Measurements from ENCODE around the gene CYP2A6.
"Not testable (repeated sequence)": the region's sequence is repeated elsewhere in the genome, so short reads cannot be mapped to it uniquely, and the experiment has no call there.

The CYP2A6 gene

DNA sequence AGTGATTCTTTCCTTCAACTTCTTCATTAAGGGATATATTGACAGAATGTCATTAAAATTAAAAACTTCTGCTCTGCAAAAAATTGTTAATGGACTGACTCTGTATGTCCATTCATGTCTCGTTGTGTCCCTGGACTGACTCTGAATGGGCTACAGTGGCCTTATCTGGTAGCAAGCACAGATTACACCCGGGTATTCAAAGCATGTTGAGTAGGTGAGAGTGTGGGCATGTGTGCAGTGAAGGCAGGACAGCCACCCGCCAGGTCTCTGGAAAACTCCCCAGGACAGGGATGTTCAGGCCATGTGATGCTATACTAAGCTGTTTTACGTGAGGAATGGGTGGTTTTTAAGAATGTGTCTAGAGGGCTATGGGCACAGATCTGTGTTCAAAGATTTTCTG lies 24.6 kb upstream of the CYP2A6 start:
- H3K27me3 ChIP-seq (ENCODE audit: control insufficient read depth in 1 of 2, insufficient read depth in 2 of 2, low read length in 2 of 2); H3K27ac ChIP-seq (ENCODE audit: low read depth, low read length); H3K4me3 ChIP-seq (ENCODE audit: low read depth in 1 of 2, low read length in 2 of 2); H3K36me3 ChIP-seq (ENCODE audit: insufficient read depth, low read length); H3K4me1 ChIP-seq (ENCODE audit: insufficient read depth, low read length); H3K9ac ChIP-seq (ENCODE audit: low read length); H3K9me3 ChIP-seq (ENCODE audit: low read length): not testable (repeated sequence)

DNA sequence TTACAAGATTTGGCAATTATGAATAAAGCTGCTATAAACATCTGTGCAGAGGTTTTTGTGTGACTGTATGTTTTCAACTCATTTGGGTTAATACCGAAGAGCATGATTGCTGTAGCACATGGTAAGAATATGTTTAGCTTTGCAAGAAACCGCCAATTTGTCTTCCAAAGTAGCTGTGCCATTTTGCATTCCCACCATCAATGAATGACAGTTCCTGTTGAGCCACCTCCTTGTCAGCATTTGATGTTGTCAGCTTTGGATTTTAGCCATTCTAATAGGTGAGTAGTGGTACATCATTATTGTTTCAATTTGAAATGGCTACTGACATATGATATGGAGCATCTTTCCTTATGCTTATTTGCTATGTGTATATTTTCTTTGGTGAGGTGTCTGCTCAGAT lies 23.6 kb upstream of the CYP2A6 start:
- H3K36me3 ChIP-seq (ENCODE audit: insufficient read depth, low read length); H3K4me1 ChIP-seq (ENCODE audit: insufficient read depth, low read length); H3K9me3 ChIP-seq (ENCODE audit: low read length); H3K4me3 ChIP-seq (ENCODE audit: low read depth in 1 of 2, low read length in 2 of 2); H3K9ac ChIP-seq (ENCODE audit: low read length); H3K27me3 ChIP-seq (ENCODE audit: control insufficient read depth in 1 of 2, insufficient read depth in 2 of 2, low read length in 2 of 2); H3K27ac ChIP-seq (ENCODE audit: low read depth, low read length): not testable (repeated sequence)

DNA sequence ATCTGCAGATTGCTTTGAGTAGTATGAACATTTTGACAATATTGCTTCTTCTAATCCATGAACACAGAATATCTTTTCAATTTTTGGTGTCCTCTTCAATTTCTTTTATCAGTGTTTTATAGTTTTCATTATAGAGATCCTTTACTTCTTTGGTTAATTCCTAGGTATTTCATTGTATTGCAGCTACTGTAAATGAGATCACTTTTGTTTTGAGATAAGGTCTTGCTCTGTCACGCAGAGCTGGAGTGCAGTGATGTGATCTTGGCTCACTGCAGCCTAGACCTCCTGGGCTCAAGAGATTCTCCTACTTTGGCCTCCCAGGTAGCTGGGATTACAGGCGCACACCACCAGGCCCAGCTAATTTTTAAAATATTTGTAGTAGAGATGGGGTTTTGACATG lies 22.0 kb upstream of the CYP2A6 start:
- Histone ChIP-seq H3K4me1 (ENCODE audit: insufficient read depth, low read length) (no peaks in the 10 kb centered on the region), H3K4me3 (ENCODE audit: low read depth in 1 of 2, low read length in 2 of 2) (no peak overlapping the region), H3K36me3 (ENCODE audit: insufficient read depth, low read length) (no peaks in the 10 kb centered on the region), H3K27ac (ENCODE audit: low read depth, low read length) (no peak overlapping the region), H3K9me3 (ENCODE audit: low read length) (no peaks in the 10 kb centered on the region), H3K9ac (ENCODE audit: low read length) (no peak overlapping the region), H3K27me3 (ENCODE audit: control insufficient read depth in 1 of 2, insufficient read depth in 2 of 2, low read length in 2 of 2) (no peaks in the 10 kb centered on the region)

DNA sequence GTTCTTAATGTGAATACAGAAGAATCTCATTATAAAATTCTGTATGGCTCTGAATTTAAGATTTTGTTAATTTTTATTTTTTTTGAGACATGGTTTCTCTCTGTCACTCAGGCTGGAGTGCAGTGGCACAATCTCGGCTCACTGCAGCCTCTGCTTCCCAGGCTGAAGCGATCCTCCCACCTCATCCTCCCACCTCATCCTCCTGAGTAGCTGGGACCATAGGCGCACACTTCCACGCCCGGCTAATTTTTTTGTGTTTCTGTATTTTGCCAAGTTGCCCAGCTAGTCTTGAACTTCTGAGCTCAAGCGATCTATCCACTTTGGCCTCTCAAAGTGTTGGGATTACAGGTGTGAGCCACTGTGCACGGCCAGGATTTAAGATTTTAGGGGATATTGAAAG lies 17.5 kb upstream of the CYP2A6 start:
- no peak overlapping the region for H3K9ac ChIP-seq (ENCODE audit: low read length)
- no peaks in the 10 kb centered on the region for H3K9me3 ChIP-seq (ENCODE audit: low read length)
- no peaks in the 10 kb centered on the region for H3K36me3 ChIP-seq (ENCODE audit: insufficient read depth, low read length)
- H3K4me3 ChIP-seq (ENCODE audit: low read depth in 1 of 2, low read length in 2 of 2) = no peak overlapping the region
- no peak overlapping the region for H3K27ac ChIP-seq (ENCODE audit: low read depth, low read length)
- H3K27me3 ChIP-seq (ENCODE audit: control insufficient read depth in 1 of 2, insufficient read depth in 2 of 2, low read length in 2 of 2) = no peaks in the 10 kb centered on the region
- H3K4me1 ChIP-seq (ENCODE audit: insufficient read depth, low read length) = no peaks in the 10 kb centered on the region

DNA sequence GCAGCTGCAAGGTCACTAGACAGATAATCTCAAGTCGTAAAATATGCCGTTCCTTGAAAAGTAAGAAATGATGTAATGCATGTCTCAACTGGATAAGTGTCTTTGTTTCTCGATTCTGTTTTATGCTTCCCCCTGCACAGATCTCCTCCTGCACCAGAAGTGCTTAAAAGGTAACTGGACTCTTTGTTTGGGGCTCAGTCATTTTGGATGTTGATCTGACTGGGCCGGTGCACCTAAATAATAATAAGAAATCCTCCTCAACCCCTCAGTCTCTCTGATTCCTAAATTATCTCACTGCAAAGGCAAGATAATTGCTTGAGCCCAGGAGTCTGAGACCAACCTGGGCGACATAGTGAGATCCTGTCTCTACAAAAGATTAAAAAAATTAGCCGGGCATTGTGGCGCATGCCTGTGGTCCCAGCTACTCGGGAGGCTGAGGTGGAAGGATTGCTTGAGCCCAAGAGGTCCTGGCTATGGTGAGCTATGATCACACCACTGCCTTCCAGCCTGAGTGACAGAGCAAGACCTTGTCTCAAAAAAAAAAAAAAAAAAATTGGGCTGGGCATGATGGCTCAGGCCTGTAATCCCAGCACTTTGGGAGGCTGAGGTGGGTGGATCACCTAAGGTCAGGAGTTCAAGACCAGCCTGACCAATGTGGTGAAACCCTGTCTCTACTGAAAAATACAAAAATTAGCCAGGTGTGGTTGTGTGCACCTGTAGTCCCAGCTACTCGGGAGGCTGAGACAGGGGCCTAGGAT lies 14.7 kb upstream of the CYP2A6 start:
- not testable (repeated sequence) for H3K36me3 ChIP-seq (ENCODE audit: insufficient read depth, low read length); H3K4me3 ChIP-seq (ENCODE audit: low read depth in 1 of 2, low read length in 2 of 2); H3K9ac ChIP-seq (ENCODE audit: low read length); H3K9me3 ChIP-seq (ENCODE audit: low read length); H3K4me1 ChIP-seq (ENCODE audit: insufficient read depth, low read length); H3K27ac ChIP-seq (ENCODE audit: low read depth, low read length); H3K27me3 ChIP-seq (ENCODE audit: control insufficient read depth in 1 of 2, insufficient read depth in 2 of 2, low read length in 2 of 2)

DNA sequence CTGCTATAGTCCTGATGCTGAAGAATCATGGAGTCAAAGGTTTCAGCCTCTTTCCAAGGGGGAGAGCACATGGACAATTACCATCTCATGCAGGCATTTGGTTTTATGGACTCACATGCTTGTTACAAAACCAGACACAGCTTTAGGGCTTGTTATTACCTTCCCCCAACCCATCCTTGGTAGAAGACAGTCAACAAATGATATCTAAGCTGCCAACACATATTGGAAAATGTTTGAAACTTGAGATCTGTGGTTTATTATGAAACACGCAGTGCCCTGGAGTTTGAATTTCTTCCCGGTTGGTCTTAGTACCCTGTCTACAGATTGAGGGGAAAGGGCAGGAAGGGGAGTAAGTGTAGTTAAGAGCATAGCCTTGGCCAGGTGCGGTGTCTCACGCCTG lies 12.5 kb upstream of the CYP2A6 start:
- H3K36me3 ChIP-seq (ENCODE audit: insufficient read depth, low read length) = no peaks in the 10 kb centered on the region
- H3K9me3 ChIP-seq (ENCODE audit: low read length) = no peaks in the 10 kb centered on the region
- no peak overlapping the region for H3K27ac ChIP-seq (ENCODE audit: low read depth, low read length)
- H3K27me3 ChIP-seq (ENCODE audit: control insufficient read depth in 1 of 2, insufficient read depth in 2 of 2, low read length in 2 of 2) = no peaks in the 10 kb centered on the region
- H3K4me3 ChIP-seq (ENCODE audit: low read depth in 1 of 2, low read length in 2 of 2) = no peak overlapping the region
- no peaks in the 10 kb centered on the region for H3K4me1 ChIP-seq (ENCODE audit: insufficient read depth, low read length)
- no peak overlapping the region for H3K9ac ChIP-seq (ENCODE audit: low read length)

DNA sequence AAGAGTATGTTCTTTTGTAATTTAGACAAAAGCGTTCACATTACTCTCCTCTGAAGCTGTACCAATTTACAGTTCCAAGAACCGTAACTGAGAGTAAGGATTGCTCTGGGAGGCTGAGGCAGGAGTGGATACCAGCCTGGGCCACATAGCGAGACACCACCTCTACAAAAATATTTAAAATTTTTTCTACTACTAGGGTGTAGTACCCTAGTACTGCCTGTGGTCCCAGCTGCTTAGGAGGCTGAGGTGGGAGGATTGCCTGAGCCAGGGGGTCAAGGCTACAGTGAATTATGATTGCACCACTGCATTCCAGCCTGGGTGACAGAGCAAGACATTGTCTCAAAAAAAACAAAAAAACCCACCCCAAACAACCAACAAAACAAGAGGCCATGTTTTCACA lies 12.1 kb upstream of the CYP2A6 start:
- Histone ChIP-seq H3K9ac (ENCODE audit: low read length) (no peak overlapping the region), H3K27me3 (ENCODE audit: control insufficient read depth in 1 of 2, insufficient read depth in 2 of 2, low read length in 2 of 2) (no peaks in the 10 kb centered on the region), H3K4me3 (ENCODE audit: low read depth in 1 of 2, low read length in 2 of 2) (no peak overlapping the region), H3K4me1 (ENCODE audit: insufficient read depth, low read length) (no peaks in the 10 kb centered on the region), H3K27ac (ENCODE audit: low read depth, low read length) (no peak overlapping the region), H3K36me3 (ENCODE audit: insufficient read depth, low read length) (no peaks in the 10 kb centered on the region), H3K9me3 (ENCODE audit: low read length) (no peaks in the 10 kb centered on the region)

DNA sequence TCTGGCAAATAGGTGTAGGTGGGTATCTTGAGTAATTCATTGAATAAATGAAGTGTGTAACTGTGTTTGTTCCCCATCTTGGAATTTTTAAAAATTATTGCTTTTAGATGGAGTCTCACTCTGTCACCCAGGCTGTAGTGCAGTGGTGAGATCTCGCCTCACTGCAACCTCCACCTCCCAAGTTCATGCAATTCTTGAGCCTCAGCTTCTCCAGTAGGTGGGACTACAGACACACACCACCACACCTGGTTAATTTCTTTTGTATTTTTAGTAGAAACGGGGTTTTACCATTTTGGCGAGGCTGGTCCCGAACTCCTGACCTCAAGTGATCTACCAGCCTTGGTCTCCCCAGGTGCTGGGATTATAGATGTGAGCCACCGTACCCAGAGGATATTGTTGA lies 7.9 kb upstream of the CYP2A6 start:
- Histone ChIP-seq H3K9me3 (ENCODE audit: low read length) (no peaks in the 10 kb centered on the region), H3K27me3 (ENCODE audit: control insufficient read depth in 1 of 2, insufficient read depth in 2 of 2, low read length in 2 of 2) (no peaks in the 10 kb centered on the region), H3K4me3 (ENCODE audit: low read depth in 1 of 2, low read length in 2 of 2) (no peak overlapping the region), H3K27ac (ENCODE audit: low read depth, low read length) (no peak overlapping the region), H3K36me3 (ENCODE audit: insufficient read depth, low read length) (no peaks in the 10 kb centered on the region), H3K4me1 (ENCODE audit: insufficient read depth, low read length) (no peaks in the 10 kb centered on the region), H3K9ac (ENCODE audit: low read length) (no peak overlapping the region)

DNA sequence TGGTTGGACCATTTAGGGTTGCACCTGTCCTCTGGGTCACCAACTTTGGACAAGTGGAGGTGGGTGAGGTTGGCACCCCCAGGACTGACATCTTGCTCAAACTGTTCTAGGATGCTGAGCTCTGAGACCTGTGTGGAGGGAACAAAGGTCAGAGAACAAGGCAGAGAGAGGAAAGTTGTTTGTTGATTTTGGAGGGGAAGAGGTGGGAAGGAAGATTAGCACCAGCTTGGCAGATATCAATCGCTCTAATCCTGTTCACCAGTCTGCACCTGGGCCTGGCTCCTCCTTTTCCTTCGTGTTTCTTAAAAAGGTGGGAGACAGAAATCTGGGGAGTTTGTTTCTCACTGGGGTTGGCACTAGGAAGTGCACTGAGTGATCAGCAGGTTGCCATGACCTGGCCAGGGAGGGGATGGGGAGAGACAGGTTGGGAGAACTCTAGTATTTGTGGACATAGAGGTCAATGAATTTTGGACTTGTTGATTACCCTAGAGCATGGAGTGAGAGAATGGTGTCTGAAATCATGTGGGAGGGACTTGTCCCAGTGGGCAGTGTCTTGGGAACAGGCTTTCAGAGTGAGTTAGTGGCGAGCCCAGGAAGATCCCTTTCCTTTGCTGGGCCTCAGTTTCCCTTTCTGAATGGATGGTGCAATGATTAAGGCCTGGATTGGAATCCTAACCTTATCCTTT lies 2.4 kb upstream of the CYP2A6 start:
- not testable (repeated sequence) for H3K4me1 ChIP-seq (ENCODE audit: insufficient read depth, low read length); H3K27me3 ChIP-seq (ENCODE audit: control insufficient read depth in 1 of 2, insufficient read depth in 2 of 2, low read length in 2 of 2); H3K4me3 ChIP-seq (ENCODE audit: low read depth in 1 of 2, low read length in 2 of 2); H3K36me3 ChIP-seq (ENCODE audit: insufficient read depth, low read length); H3K9ac ChIP-seq (ENCODE audit: low read length); H3K27ac ChIP-seq (ENCODE audit: low read depth, low read length); H3K9me3 ChIP-seq (ENCODE audit: low read length)

DNA sequence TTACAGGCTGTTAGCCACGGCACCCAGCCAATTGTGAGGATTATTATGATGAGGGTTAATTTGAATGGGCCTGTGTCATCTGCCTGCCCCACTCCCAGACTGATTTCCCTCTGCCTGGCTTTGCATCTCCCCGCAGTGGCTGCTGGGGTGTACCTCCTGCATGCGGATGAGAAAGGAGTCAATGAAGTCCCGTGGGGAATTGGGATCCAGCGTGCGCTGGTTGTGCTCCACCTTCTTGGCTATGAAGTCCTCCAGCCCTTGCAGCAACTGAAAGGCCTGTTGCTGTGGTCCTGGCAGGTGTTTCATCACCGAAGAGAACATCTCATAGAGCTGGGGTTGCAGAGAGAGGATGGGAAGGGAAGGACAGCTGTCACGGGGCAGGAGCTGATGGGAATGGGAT lies 3.5 kb downstream of the CYP2A6 start:
- H3K27ac ChIP-seq (ENCODE audit: low read depth, low read length); H3K4me3 ChIP-seq (ENCODE audit: low read depth in 1 of 2, low read length in 2 of 2); H3K9me3 ChIP-seq (ENCODE audit: low read length); H3K4me1 ChIP-seq (ENCODE audit: insufficient read depth, low read length); H3K9ac ChIP-seq (ENCODE audit: low read length); H3K27me3 ChIP-seq (ENCODE audit: control insufficient read depth in 1 of 2, insufficient read depth in 2 of 2, low read length in 2 of 2); H3K36me3 ChIP-seq (ENCODE audit: insufficient read depth, low read length): not testable (repeated sequence)

DNA sequence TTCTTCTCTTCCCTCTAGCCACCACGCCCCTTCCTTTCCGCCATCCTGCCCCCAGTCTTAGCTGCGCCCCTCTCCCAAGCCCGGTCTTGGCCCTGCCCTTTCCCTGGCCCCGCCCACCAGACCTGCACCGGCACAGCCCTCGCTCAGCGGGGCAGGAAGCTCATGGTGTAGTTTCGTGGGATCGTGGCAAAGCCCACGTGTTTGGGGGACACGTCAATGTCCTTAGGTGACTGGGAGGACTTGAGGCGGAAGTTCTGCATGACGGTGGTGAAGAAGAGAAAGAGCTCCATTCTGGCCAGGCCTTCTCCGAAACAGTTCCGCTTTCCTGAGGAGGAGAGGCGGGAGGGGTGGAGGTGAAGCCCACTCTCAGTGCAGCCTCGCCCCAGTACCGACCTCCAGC lies 6.6 kb downstream of the CYP2A6 start:
- H3K27ac ChIP-seq (ENCODE audit: low read depth, low read length); H3K36me3 ChIP-seq (ENCODE audit: insufficient read depth, low read length); H3K4me1 ChIP-seq (ENCODE audit: insufficient read depth, low read length); H3K27me3 ChIP-seq (ENCODE audit: control insufficient read depth in 1 of 2, insufficient read depth in 2 of 2, low read length in 2 of 2); H3K9ac ChIP-seq (ENCODE audit: low read length); H3K4me3 ChIP-seq (ENCODE audit: low read depth in 1 of 2, low read length in 2 of 2); H3K9me3 ChIP-seq (ENCODE audit: low read length): not testable (repeated sequence)

DNA sequence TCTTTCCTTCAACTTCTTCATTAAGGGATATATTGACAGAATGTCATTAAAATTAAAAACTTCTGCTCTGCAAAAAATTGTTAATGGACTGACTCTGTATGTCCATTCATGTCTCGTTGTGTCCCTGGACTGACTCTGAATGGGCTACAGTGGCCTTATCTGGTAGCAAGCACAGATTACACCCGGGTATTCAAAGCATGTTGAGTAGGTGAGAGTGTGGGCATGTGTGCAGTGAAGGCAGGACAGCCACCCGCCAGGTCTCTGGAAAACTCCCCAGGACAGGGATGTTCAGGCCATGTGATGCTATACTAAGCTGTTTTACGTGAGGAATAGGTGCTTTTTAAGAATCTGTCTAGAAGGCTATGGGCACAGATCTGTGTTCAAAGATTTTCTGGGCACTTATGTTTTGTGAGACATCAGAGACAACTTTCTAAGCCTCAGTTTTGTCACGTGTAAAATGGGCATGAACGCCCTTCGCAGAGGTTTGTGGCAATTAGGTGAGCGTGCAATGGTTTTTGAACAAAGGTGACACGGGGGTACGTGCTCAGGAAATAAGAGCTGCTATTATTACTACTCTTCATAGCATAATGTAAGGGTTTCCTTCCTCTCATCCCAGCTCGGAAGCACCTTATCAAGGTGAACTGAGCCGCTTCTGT lies 7.1 kb downstream of the CYP2A6 start:
- H3K27ac ChIP-seq (ENCODE audit: low read depth, low read length); H3K36me3 ChIP-seq (ENCODE audit: insufficient read depth, low read length); H3K9me3 ChIP-seq (ENCODE audit: low read length); H3K27me3 ChIP-seq (ENCODE audit: control insufficient read depth in 1 of 2, insufficient read depth in 2 of 2, low read length in 2 of 2); H3K4me3 ChIP-seq (ENCODE audit: low read depth in 1 of 2, low read length in 2 of 2); H3K4me1 ChIP-seq (ENCODE audit: insufficient read depth, low read length); H3K9ac ChIP-seq (ENCODE audit: low read length): not testable (repeated sequence)

All from muscle layer of colon (tissue), 2 donors.